Measurements from ENCODE around the gene EIF4G1. TPM values are rescaled to one million over a fixed set of nuclear protein-coding genes. Genes with fewer than 3 reads are reported as not detected.

EIF4G1 gene
- total and polyA plus RNA-seq, 2 of the 8 experiments (the other 6 are each of a cell fraction or from before 2014, with no cell fraction given), result 318 to 473 TPM

- H2AK5ac ChIP-seq (ENCODE audit: low read depth, low read length), result no peak overlapping the region
- H4K8ac ChIP-seq (ENCODE audit: extremely low read depth, insufficient read depth, low read length), result no peak overlapping the region
- no peak overlapping the region for H2BK5ac ChIP-seq (ENCODE audit: low read depth, low read length)
- no peak overlapping the region for H2BK20ac ChIP-seq (ENCODE audit: low read length)
- no peaks in the 10 kb centered on the region for H3K27me3 ChIP-seq (replicated peaks in 1 of 4; ENCODE audit: control insufficient read depth in 3 of 4, extremely low read depth in 1 of 4, insufficient read depth in 3 of 4, low read length in 3 of 4)
- H3K9me3 ChIP-seq (ENCODE audit: insufficient read depth in 2 of 2, low read depth in 1 of 2, low read length in 1 of 2), result no peaks in the 10 kb centered on the region
- 98% methylated on average over 5 of the region's 5 CpGs; no CpG with 5 or more reads in 1 of the 2 experiments for WGBS, 2 experiments (ENCODE audit: extremely low coverage in 1 of 2, insufficient coverage in 1 of 2, insufficient read length in 1 of 2, insufficient replicate concordance in 2 of 2, low coverage in 1 of 2, low lambda C conversion rate in 2 of 2, missing lambda C conversion rate in 1 of 2)
- H3K23me2 ChIP-seq (ENCODE audit: low read depth, low read length), result no peaks in the 10 kb centered on the region
- H3K36me3 ChIP-seq (ENCODE audit: control insufficient read depth in 2 of 4, insufficient read depth in 4 of 4, low read length in 3 of 4), result peaks cover 65 to 93% (median 83%) of the 10 kb centered on the region in 4 experiments
- no peak overlapping the region for H3K18ac ChIP-seq (ENCODE audit: extremely low read depth, low read length)
- H2AFZ ChIP-seq (ENCODE audit: low read length), result no peak overlapping the region
- H2BK15ac ChIP-seq (ENCODE audit: low read length), result no peak overlapping the region
- no peak overlapping the region for H3K4ac ChIP-seq (replicated peaks; ENCODE audit: insufficient read length, low read depth, low read length)
- H3K23ac ChIP-seq (ENCODE audit: insufficient read length), result no peak overlapping the region
- peaks cover 29 to 40% of the 10 kb centered on the region in 2 experiments for H4K20me1 ChIP-seq (replicated peaks in 1 of 2; ENCODE audit: control insufficient read depth in 1 of 2, insufficient read depth in 2 of 2, low read length in 2 of 2)
- H2BK120ac ChIP-seq (replicated peaks; ENCODE audit: low read depth, low read length), result no peak overlapping the region
- TF ChIP-seq, protein P1, sequence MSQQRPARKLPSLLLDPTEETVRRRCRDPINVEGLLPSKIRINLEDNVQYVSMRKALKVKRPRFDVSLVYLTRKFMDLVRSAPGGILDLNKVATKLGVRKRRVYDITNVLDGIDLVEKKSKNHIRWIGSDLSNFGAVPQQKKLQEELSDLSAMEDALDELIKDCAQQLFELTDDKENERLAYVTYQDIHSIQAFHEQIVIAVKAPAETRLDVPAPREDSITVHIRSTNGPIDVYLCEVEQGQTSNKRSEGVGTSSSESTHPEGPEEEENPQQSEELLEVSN (IDR thresholded peaks at IDR 0.05), result no peak
- TF ChIP-seq RBBP5 (IDR thresholded peaks at IDR 0.05; ENCODE audit: borderline replicate concordance, low read depth, low read length), result no peak
- H3K9ac ChIP-seq (replicated peaks in 1 of 4; ENCODE audit: extremely low read depth in 1 of 4, low read depth in 3 of 4, low read length in 3 of 4), result no peak overlapping the region
- no peak overlapping the region for H3K4me2 ChIP-seq (ENCODE audit: insufficient read depth in 1 of 2, low read depth in 2 of 2, low read length in 2 of 2)
- no peak overlapping the region for H3K4me3 ChIP-seq (ENCODE audit: extremely low read depth in 1 of 4, insufficient read depth in 2 of 4, low read depth in 3 of 4, low read length in 4 of 4)
- H4K91ac ChIP-seq (replicated peaks; ENCODE audit: insufficient read length, low read length), result no peak overlapping the region
- CTCF ChIA-PET (ENCODE audit: partially characterized antibody), result interaction anchor here (0.7 to 0.9 kb wide), 2 partner anchors 16 to 19 kb away, joined by 3 read pairs; no protein-coding TSS in a partner anchor
- no peak overlapping the region for H3K27ac ChIP-seq (ENCODE audit: low read depth, low read length)
- FAIRE-seq (no peak), DNase-seq (ENCODE audit: low read depth in 1 of 2, low spot score in 2 of 2) (no peak)
- no peak overlapping the region for H4K5ac ChIP-seq (ENCODE audit: insufficient read length, low read depth, low read length)
- POLR2A ChIA-PET (ENCODE audit: partially characterized antibody), result interaction anchor here (1.4 to 2.8 kb wide), 8 partner anchors 9 to 26 kb away, joined by 3 to 13 read pairs (median 5); partner anchors contain the start of gene FAM131A
- H3K4me1 ChIP-seq (replicated peaks in 1 of 4; ENCODE audit: control insufficient read depth in 3 of 4, insufficient read depth in 4 of 4, low read length in 3 of 4), result peaks cover 0 to 2% (median under 1%) of the 10 kb centered on the region in 4 experiments; a peak in 6 of 7 replicates
- H3K79me2 ChIP-seq (ENCODE audit: control insufficient read depth in 1 of 2, insufficient read depth in 2 of 2, low read length in 2 of 2), result peaks cover 17 to 45% of the 10 kb centered on the region in 2 experiments
- H3K56ac ChIP-seq (replicated peaks; ENCODE audit: insufficient read length, low read depth, low read length), result no peak overlapping the region
- no peak overlapping the region for H2BK12ac ChIP-seq (ENCODE audit: low read depth, low read length)
- no peak overlapping the region for H3K14ac ChIP-seq (ENCODE audit: insufficient read length)
- peaks cover 11% of the 10 kb centered on the region for H3K79me1 ChIP-seq (ENCODE audit: low read depth, low read length)
Observed at GRCh38 chr3:184321666-184322065, 7.3 kb downstream of the EIF4G1 start.

Data from H1 (cell line).